Activated naive CD8-positive, alpha-beta T cell treated with anti-CD3 and anti-CD28 coated beads for 36 hours (primary cell): ENCODE results near the gene PANX3. TPM values are rescaled to one million over a fixed set of nuclear protein-coding genes. Genes with fewer than 3 reads are reported as not detected.
"Not testable (repeated sequence)": the region's sequence is repeated elsewhere in the genome, so short reads cannot be mapped to it uniquely, and the experiment has no call there.

ENCODE experiments used
- DNase-seq: peaks from one replicate; pipeline ENCODE4 v3.0.0; 2021
- H3K27ac Mint-ChIP-seq: one replicate; pipeline ENCODE4 v1.8.0; 2022; ENCODE audit warnings: mild to moderate bottlenecking, moderate library complexity, mixed read lengths
- H3K27me3 Mint-ChIP-seq: one replicate; pipeline ENCODE4 v1.8.0; 2022; ENCODE audit warnings: mild to moderate bottlenecking, mixed read lengths
- H3K36me3 Mint-ChIP-seq: one replicate; pipeline ENCODE4 v1.8.0; 2021; ENCODE audit warnings: mild to moderate bottlenecking, mixed read lengths
- H3K4me1 Mint-ChIP-seq: one replicate; pipeline ENCODE4 v1.8.0; 2021; ENCODE audit warnings: mixed read lengths
- H3K4me3 Mint-ChIP-seq: one replicate; pipeline ENCODE4 v1.8.0; 2022; ENCODE audit warnings: mild to moderate bottlenecking, moderate library complexity, mixed read lengths
- H3K9me3 Mint-ChIP-seq: one replicate; pipeline ENCODE4 v1.8.0; 2022; ENCODE audit warnings: mixed read lengths
- total RNA-seq, 2 experiments: library from RNA; stranded (reverse); gene quantifications; one replicate each; pipeline ENCODE4 v1.2.3, GENCODE V29; 2021

Gene PANX3
- total RNA-seq, 2 experiments from 2014 or later, result not detected

DNA sequence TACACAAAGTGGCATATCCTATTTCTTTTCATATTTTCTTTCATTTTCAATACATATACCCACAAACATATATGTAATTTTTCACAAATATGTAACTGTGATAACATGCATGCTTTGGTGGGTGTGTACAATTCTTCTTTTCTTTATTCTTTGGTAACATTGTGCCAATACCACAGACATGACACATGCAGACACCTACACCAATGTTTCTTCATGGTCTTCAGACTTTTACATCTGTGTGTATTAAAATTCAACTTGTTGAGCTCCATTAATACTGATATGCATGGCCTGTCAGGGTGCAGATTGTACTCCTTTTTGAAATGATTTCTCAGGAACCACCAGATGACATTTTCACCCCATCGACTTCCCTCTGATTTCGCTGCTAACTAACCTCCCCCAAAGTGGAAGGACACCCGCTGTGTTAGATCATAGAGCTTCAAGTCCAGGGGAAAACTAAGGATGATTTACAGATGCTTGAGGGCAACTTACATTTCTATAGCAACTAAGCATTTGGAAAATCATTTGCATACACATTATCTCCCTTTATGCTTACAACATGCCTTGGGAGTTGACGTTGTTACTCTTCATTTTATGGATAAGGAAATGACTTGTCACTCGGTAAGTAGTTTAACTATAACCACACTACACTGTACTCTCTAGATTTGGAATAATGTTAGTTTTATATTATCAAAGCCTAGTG, 10.5 kb upstream of the PANX3 start:
- Mint-ChIP-seq H3K9me3 (no peaks in the 10 kb centered on the region), H3K36me3 (no peaks in the 10 kb centered on the region), H3K27me3 (peaks cover 18% of the 10 kb centered on the region), H3K4me3 (no peak overlapping the region), H3K27ac (no peak overlapping the region), H3K4me1 (no peaks in the 10 kb centered on the region)
- no peak for DNase-seq

DNA sequence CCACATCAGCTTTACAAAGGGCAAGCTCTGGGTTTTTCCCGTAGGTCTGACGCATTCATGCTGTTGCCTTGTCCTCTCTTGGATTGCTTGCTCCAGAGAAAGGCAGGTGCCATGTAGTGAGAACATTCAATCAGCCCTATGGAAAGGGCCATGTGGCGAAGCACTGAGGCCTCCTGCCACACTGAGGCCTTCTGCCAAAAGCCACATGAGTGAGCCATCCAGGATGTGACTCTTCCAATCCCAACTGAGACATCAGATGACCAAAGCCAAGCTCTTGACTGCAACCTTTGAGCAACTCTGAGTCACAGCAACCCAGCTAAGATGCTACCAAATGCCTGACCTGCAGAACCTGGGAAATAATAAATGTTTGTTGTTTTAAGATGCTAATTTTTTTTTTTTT, 9.0 kb upstream of the PANX3 start:
- no peaks in the 10 kb centered on the region for H3K4me1 Mint-ChIP-seq
- peaks cover 7% of the 10 kb centered on the region for H3K27me3 Mint-ChIP-seq
- DNase-seq, result no peak
- no peak overlapping the region for H3K4me3 Mint-ChIP-seq
- H3K9me3 Mint-ChIP-seq, result no peaks in the 10 kb centered on the region
- no peaks in the 10 kb centered on the region for H3K36me3 Mint-ChIP-seq
- H3K27ac Mint-ChIP-seq, result no peak overlapping the region

DNA sequence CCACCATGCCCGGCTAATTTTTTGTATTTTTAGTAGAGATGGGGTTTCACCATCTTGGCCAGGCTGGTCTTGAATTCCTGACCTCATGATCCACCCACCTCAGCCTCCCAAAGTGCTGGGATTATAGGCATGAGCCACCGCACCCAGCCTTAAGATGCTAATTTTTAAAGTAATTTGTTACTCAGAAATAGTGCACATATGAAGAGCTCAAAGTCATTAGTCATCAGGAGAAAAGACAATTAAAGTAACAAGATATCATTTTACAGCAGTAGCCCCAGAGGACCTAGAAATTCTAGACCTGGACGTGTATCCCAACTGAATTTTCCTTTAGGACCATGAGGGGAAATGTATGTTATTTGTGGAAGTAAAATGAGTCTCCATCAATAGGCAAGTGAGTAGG, 8.5 kb upstream of the PANX3 start:
- H3K4me3 Mint-ChIP-seq, DNase-seq, H3K27me3 Mint-ChIP-seq, H3K9me3 Mint-ChIP-seq, H3K36me3 Mint-ChIP-seq, H3K4me1 Mint-ChIP-seq, H3K27ac Mint-ChIP-seq: not testable (repeated sequence)

DNA sequence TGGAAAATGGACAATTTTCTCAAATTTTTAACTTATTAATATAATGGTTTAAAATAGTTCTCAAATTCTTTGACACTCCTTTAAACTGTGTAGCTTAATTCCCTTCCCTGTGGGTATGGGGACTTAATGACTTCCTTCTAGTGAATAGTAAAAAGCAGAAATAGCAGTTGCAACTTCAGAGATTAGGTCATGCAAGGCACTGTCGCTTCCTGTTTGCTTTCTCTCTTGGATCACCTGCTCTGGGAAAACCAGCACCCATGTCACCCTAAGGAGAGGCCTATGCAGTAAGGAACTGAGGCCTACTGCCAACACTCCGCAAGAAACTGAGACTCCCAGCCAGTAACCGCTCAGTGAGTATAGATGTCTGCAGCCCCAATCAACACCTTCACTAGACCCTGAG, 5.5 kb upstream of the PANX3 start:
- Mint-ChIP-seq H3K9me3 (no peaks in the 10 kb centered on the region), H3K4me3 (no peak overlapping the region), H3K36me3 (no peaks in the 10 kb centered on the region), H3K27ac (no peak overlapping the region), H3K27me3 (peaks cover 3% of the 10 kb centered on the region), H3K4me1 (no peaks in the 10 kb centered on the region)
- DNase-seq, result no peak

DNA sequence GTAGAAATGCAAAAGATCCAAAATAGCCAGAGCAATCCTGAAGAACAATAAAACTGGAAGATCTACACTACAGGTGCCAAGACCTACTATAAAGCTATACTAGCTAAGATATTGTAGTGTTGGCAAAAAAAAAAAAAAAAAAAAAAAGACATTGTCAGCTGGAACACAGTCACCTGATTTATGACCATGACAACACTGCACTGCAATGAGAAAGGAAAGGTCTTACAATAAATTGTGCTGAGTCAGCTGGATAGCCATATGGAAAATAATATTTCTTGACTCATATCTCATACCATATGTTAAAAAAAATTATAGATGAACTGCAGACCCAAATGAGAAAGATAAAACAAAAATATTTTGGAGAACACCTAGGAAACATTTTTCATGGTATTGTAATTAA, 3.1 kb upstream of the PANX3 start:
- Mint-ChIP-seq H3K27me3 (no peaks in the 10 kb centered on the region), H3K4me3 (no peak overlapping the region), H3K36me3 (no peaks in the 10 kb centered on the region), H3K4me1 (peaks cover 11% of the 10 kb centered on the region), H3K27ac (no peak overlapping the region), H3K9me3 (no peaks in the 10 kb centered on the region)
- no peak for DNase-seq

DNA sequence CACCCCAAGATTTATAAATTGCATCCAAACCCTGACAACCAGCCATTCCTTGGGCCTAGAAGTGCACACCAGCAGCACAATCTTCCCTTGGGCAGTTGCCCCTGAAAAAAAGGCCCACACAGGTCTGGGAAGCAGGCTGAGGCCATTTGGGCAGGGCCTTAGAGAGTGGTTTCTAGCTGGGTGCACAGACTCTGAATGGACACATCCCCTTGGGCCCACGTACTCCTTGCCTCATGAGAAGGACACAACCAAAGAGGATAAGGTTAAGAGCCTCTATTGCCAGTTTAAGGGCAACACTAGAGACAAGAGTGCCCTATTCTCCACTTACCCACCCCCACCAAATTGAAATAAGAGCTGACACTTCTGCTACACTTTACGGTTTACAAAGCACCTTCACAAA, 933 bp upstream of the PANX3 start:
- Mint-ChIP-seq H3K9me3 (no peaks in the 10 kb centered on the region), H3K36me3 (no peaks in the 10 kb centered on the region), H3K27ac (no peak overlapping the region), H3K27me3 (no peaks in the 10 kb centered on the region), H3K4me3 (no peak overlapping the region), H3K4me1 (peaks cover 11% of the 10 kb centered on the region)
- DNase-seq, result no peak

DNA sequence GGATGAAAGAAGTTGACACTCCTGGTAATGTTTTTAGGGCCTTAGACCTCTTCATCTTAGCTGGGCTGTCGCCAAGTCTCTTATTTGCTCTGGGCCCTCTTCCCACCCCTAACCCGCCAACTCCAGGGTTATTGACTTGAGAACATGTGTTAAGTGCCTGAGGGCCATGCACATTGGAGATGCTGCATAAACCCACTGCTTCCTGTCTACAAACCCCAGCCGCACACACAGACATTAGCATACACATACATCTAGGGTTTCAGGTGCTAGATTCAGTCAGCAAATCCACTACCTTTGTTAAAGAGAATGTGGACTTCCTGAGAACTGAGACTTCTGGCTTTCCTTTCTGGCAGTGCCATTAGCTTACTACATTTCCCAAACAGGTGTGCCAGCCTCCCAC, 817 bp downstream of the PANX3 start:
- Mint-ChIP-seq H3K27me3 (no peaks in the 10 kb centered on the region), H3K36me3 (no peaks in the 10 kb centered on the region), H3K4me3 (no peak overlapping the region), H3K4me1 (peaks cover 11% of the 10 kb centered on the region), H3K27ac (peak overlapping the region; percentile 61), H3K9me3 (no peaks in the 10 kb centered on the region)
- peak; percentile 8 for DNase-seq

DNA sequence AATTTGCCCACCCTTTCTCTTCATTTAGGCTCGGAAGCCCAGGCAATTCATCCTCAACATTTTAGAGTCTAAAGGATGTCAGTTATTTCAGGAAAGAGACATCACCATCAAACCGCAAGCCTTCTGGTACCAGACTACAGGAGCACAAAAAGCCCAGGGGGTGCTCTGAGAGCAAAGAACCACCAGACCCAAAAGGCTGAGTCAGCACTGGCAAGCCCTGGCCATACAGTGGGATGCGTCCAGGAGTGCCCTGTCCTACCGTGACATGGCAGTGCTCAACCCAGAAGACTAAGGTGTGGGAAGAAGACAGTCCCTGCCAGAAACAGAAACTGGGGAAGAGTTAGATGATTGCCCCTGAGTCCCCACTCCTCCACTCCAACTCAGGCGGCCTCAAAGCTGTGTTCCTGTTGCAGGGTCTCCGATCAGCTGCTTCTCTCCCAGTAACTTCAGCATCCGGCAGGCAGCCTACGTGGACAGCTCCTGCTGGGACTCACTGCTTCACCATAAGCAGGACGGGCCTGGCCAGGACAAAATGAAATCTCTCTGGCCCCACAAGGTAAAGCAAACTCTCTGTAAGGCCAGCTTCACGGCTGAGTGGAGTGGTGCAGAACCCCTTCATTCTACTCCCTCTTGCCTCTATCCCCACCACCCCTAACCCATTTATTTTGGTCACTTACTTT, 1.5 kb downstream of the PANX3 start:
- no peaks in the 10 kb centered on the region for H3K9me3 Mint-ChIP-seq
- no peak overlapping the region for H3K4me3 Mint-ChIP-seq
- H3K4me1 Mint-ChIP-seq, result peaks cover 11% of the 10 kb centered on the region
- no peak for DNase-seq
- H3K27ac Mint-ChIP-seq, result no peak overlapping the region
- no peaks in the 10 kb centered on the region for H3K36me3 Mint-ChIP-seq
- no peaks in the 10 kb centered on the region for H3K27me3 Mint-ChIP-seq

DNA sequence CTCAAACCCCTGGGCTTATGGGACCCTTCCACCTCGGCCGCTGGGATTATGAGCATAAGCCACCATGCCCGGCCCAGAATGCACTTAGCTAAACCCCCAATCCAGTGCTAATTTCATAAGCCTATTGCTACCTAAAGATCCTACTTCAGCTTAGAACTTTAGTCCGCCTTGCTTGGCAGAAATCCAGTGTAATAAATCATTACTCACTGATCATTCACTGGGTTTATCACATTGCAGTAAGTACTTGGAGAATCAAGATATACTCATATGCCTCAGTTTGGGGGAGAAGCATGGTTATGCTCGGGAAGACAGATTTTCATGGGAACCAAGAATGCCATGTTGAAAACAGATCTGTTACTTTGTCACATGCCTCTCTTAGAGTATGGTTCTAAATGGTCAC, 7.6 kb downstream of the PANX3 start:
- H3K9me3 Mint-ChIP-seq, result no peaks in the 10 kb centered on the region
- H3K27ac Mint-ChIP-seq, result no peak overlapping the region
- H3K4me3 Mint-ChIP-seq, result no peak overlapping the region
- H3K4me1 Mint-ChIP-seq, result peaks cover 8% of the 10 kb centered on the region
- no peak for DNase-seq
- peaks cover under 1% of the 10 kb centered on the region for H3K36me3 Mint-ChIP-seq
- H3K27me3 Mint-ChIP-seq, result no peaks in the 10 kb centered on the region

DNA sequence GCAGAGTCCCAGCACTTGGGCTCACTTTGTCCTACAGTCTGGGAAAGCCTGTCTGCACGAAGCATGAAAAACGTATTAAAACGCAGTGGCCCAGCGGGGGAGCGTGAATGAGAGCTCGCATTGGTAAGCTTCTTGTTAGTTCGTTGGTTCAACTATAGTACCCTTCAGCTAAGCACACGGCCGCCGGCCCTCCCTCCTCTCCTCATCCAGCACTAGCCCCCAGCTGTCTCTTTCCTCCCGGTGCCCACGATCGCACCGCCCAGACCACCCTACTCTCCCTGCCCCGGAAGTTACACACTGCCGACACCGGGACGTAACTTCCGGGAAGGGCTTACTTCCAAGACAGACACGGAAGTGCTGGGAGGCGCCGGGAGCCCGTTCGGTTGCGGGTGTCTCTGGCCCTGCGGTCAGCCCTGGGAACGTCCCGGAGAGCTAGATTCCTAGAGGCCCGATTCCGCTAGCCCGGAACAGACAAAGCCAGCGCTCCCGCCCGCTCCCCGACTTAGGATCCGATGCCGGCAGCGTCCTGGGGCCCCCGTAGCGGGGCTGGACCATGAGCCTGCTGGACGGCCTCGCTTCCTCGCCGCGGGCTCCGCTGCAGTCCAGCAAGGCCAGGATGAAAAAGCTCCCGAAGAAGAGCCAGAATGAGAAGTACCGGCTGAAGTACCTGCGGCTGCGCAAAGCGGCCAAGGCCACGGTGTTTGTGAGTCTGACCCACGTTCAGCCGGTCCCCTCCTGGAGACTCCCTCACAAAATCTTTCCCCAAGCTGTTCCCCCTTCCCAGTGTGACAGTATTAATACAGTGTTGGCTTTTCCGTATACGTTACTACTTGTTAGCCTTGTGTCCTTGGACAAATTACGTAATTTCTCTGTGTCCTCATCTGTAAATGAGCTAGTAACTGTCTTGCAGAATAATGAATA, 11.6 kb downstream of the PANX3 start, which contains the start of gene TBRG1:
Gene TBRG1 (plus strand): TSS at position 334 of the 921 bp plus-strand sequence. CDS start 220 bp downstream, at position 554.
- H3K4me1 Mint-ChIP-seq, result peaks cover 25% of the 10 kb centered on the region
- H3K36me3 Mint-ChIP-seq, result peaks cover 17% of the 10 kb centered on the region
- peak within 1 kb of the TSS; percentile 93 for H3K4me3 Mint-ChIP-seq
- peak; percentile 85 for DNase-seq
- H3K27ac Mint-ChIP-seq, result peak within 1 kb of the TSS; percentile 94
- H3K27me3 Mint-ChIP-seq, result no peaks in the 10 kb centered on the region
- H3K9me3 Mint-ChIP-seq, result no peaks in the 10 kb centered on the region

DNA sequence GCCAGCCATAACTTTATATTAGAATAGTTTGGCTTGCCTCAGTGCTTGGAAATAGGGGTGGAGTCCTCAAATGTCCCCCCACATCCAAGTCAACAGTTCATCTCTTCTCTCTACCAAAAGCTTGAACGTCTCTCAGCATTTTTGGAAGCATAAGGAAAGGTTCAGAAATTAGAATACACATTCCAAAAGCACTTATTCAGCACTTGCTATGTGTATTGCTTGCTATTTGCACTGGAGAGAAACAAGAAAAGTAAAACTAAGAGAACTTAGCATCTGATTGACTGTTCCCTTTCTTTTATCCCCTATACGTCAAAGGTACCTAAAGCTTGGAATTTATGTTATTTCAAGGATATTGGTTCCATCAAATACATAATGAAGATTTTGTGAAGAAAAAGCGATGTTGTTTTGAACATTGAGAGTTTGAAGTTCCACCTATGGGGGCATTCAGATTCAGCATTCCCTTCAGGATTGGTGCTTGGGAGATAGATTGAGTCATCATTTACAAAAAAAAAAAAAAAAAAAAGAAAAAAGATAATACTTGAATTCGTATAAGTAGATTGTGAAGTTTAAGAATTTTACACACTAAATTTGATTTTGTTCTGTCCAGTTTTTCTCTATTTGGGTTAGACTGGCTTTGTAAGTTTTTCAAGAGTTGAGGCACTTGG, 12.8 kb downstream of the PANX3 start:
- no peak for DNase-seq
- Mint-ChIP-seq H3K4me3 (peak overlapping the region; percentile 93), H3K27me3 (no peaks in the 10 kb centered on the region), H3K4me1 (peaks cover 25% of the 10 kb centered on the region), H3K9me3 (no peaks in the 10 kb centered on the region), H3K27ac (peak overlapping the region; percentile 94), H3K36me3 (peaks cover 22% of the 10 kb centered on the region)

DNA sequence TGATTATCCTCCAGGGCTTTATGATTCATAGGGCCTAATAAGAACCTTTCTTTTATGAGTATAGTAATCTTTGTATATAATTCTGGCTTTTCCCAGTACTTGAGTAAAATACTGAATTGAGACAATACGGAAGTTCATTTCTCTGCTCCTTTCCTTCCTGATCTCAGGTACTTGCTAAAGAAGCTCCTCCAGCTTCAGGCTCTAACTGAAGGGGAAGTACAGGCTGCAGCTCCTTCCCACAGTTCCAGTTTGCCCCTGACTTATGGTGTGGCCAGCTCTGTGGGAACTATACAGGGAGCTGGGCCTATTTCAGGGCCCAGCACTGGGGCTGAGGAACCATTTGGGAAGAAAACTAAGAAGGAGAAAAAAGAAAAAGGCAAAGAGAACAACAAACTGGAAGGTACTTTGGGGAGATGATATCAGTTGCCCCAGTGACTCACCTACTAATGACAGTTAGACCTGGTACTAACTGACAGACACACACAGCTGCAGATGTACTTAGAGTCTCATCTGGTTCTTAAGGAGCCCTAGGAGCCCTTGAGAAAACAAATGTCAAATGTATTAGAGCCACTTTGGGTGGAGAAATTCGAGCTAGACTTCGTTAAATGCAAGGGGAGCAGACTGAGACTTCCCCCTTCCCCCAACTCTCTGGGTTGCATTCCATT, 14.4 kb downstream of the PANX3 start:
- DNase-seq, result no peak
- H3K9me3 Mint-ChIP-seq, result no peaks in the 10 kb centered on the region
- H3K27ac Mint-ChIP-seq, result peak overlapping the region; percentile 44
- no peaks in the 10 kb centered on the region for H3K27me3 Mint-ChIP-seq
- H3K36me3 Mint-ChIP-seq, result peaks cover 23% of the 10 kb centered on the region
- no peak overlapping the region for H3K4me3 Mint-ChIP-seq
- H3K4me1 Mint-ChIP-seq, result peaks cover 25% of the 10 kb centered on the region

DNA sequence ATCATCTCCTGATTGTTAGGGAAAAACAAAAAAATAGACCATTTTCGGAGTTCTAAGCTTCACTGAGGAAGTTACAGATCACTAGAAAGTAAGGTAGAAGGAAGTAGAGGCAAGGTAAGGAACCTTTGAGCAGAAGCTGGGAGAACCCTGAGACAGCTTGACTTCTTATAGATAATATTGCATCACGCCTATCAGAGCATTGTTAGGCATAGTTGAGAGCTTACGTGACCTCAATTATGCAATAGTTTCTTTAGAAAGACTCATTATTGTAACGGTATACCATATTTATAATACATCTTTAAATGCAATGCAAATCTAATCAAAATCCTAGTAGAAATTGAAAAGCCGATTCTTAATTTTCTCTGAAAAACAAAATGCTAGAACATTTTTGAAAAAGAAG, 16.3 kb downstream of the PANX3 start:
- no peak overlapping the region for H3K4me3 Mint-ChIP-seq
- peaks cover 28% of the 10 kb centered on the region for H3K36me3 Mint-ChIP-seq
- H3K9me3 Mint-ChIP-seq, result no peaks in the 10 kb centered on the region
- peaks cover 22% of the 10 kb centered on the region for H3K4me1 Mint-ChIP-seq
- H3K27ac Mint-ChIP-seq, result no peak overlapping the region
- DNase-seq, result no peak
- no peaks in the 10 kb centered on the region for H3K27me3 Mint-ChIP-seq

DNA sequence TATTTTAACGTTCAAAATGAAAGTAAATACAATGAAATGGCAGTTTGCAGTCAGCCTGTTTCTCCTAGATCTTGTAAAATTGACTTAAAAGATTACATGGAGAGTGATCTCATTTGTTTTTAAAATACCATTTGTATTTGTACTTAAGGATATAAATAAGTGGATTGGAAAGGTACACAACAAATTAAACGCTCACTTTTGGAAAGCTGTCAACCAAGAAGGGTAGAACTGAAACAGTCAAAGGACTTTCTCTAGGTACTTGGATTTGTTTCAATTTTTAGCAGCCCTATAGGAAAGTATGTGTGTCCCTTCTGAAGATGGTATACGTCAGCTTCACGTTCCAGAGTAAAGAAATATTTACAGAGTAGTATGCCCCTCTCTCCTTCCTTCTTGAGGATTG, 18.7 kb downstream of the PANX3 start:
- peaks cover 26% of the 10 kb centered on the region for H3K36me3 Mint-ChIP-seq

More for the DNA sequence above, 18.7 kb downstream of the PANX3 start:
- DNase-seq, result no peak
- Mint-ChIP-seq H3K4me1 (peaks cover 13% of the 10 kb centered on the region), H3K9me3 (no peaks in the 10 kb centered on the region), H3K27me3 (no peaks in the 10 kb centered on the region), H3K4me3 (no peak overlapping the region), H3K27ac (peak overlapping the region; percentile 21)
